GM19372 (cell line): ENCODE data around the gene MAP2K4.
"Not testable (repeated sequence)": the region's sequence is repeated elsewhere in the genome, so short reads cannot be mapped to it uniquely, and the experiment has no call there.

Experiments used
- ATAC-seq: cut with Tn5 transposase; IDR thresholded peaks from one replicate; pipeline ENCODE4 v1.9.1; 2021; ENCODE audit warnings: mild to moderate bottlenecking, low read depth, moderate library complexity; ENCODE audit not compliant: unreplicated experiment

Gene MAP2K4

GRCh38 chr17:12136243-12136642 is 115.6 kb downstream of the MAP2K4 start:
- ATAC-seq, result no peak

DNA sequence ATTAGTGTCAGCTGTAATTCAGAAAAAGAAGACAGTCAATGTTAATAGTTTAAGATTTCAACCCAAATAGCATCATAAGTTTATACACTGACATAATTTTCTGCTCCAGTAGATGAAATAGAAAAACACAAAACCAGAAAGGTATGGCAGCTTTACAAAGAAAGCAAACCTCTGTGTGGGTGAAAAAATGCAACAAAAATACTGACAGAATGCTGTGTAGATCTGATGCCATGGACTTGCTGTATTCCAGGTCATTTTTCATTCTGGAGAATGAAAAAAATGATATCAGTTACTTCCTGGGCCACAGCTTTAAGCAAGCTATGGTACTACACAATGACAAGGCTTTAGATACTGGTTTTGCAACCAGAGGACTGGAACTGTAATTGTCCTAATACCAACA is 116.0 kb downstream of the MAP2K4 start:
- no peak for ATAC-seq

- ATAC-seq, result no peak
These were observed 117.2 kb downstream of the MAP2K4 start for GRCh38 chr17:12137859-12138258.

GRCh38 chr17:12140685-12141084 is 120.0 kb downstream of the MAP2K4 start:
- no peak for ATAC-seq

- ATAC-seq, result not testable (repeated sequence)
These were observed 141.5 kb downstream of the MAP2K4 start for GRCh38 chr17:12162187-12162586.

GRCh38 chr17:12164085-12164484 is 143.4 kb downstream of the MAP2K4 start:
- ATAC-seq, result no peak

DNA sequence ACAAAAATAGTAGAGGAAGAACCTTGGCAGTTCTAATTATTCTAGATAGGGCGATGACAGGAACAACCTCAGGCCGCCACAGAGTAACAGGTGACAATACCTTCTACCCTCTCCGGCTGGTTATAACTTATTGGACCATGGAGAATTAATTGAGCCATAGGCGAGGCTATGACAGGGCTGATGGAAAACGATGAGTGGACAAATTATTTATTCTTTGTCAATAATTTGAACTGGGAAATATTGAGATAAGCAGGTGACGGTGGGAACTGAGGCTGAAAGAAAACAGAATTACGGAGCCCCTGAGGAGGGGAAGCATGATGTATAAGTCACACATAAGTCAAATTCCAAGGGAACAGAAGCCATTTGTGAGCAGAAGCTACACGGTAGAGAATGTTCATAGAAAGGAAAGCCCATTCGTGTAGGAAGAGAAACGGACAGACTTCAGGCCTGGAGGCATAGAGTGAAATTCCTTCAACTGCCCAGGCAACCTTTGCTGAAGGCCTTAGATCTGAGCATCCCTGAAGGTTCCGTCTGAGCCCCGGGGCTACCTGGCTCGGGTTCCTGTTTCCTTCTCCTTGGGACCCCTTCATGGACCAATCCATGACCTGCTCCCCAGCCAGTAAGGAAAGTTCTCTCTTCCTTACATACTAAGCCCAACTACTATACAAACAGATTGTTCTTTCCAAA is 158.1 kb downstream of the MAP2K4 start:
- no peak for ATAC-seq

GRCh38 chr17:12180644-12181261 is 160.1 kb downstream of the MAP2K4 start:
- no peak for ATAC-seq

DNA sequence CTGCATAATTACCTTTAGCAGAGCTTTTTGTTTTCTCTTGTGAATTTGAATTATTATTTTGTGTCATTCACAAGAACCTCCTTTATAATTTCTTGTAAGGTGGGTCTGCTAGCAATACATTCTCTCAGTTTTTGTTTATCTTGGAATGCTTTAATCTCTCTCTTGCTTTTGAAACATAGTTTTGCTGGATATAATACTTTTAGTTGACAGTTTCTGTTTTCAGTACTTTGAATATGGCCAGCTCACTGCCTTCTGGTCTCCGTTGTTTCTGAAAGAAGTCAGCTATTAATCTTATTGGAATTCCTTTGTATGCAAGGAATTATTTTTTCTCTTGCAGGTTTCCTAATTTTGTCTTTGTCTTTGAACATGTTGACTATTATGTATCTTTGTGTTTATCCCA is 167.0 kb downstream of the MAP2K4 start:
- no peak for ATAC-seq

GRCh38 chr17:12193144-12193735 is 172.6 kb downstream of the MAP2K4 start:
- ATAC-seq, result no peak
